Stimulated activated CD8-positive, alpha-beta memory T cell treated with anti-CD3 and anti-CD28 coated beads, Interleukin-12 subunit alpha, Interleukin-12 subunit beta, amount 100 ng/mL, for 24 hours (primary cell): Measurements from ENCODE around the gene CSPG4.
"Not testable (repeated sequence)": the region's sequence is repeated elsewhere in the genome, so short reads cannot be mapped to it uniquely, and the experiment has no call there.

ENCODE experiments used
- DNase-seq: peaks from one replicate; pipeline ENCODE4 v3.0.0-alpha.2; 2020; ENCODE audit errors: extremely low read depth

CSPG4 gene, protein sequence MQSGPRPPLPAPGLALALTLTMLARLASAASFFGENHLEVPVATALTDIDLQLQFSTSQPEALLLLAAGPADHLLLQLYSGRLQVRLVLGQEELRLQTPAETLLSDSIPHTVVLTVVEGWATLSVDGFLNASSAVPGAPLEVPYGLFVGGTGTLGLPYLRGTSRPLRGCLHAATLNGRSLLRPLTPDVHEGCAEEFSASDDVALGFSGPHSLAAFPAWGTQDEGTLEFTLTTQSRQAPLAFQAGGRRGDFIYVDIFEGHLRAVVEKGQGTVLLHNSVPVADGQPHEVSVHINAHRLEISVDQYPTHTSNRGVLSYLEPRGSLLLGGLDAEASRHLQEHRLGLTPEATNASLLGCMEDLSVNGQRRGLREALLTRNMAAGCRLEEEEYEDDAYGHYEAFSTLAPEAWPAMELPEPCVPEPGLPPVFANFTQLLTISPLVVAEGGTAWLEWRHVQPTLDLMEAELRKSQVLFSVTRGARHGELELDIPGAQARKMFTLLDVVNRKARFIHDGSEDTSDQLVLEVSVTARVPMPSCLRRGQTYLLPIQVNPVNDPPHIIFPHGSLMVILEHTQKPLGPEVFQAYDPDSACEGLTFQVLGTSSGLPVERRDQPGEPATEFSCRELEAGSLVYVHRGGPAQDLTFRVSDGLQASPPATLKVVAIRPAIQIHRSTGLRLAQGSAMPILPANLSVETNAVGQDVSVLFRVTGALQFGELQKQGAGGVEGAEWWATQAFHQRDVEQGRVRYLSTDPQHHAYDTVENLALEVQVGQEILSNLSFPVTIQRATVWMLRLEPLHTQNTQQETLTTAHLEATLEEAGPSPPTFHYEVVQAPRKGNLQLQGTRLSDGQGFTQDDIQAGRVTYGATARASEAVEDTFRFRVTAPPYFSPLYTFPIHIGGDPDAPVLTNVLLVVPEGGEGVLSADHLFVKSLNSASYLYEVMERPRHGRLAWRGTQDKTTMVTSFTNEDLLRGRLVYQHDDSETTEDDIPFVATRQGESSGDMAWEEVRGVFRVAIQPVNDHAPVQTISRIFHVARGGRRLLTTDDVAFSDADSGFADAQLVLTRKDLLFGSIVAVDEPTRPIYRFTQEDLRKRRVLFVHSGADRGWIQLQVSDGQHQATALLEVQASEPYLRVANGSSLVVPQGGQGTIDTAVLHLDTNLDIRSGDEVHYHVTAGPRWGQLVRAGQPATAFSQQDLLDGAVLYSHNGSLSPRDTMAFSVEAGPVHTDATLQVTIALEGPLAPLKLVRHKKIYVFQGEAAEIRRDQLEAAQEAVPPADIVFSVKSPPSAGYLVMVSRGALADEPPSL (N-terminal part only)

GRCh38 chr15:75712668-75713337, at the start of gene CSPG4:
Gene CSPG4 (minus strand): TSS chr15:75712848. CDS start chr15:75712755, 93 bp downstream.
- no peak for DNase-seq

DNA sequence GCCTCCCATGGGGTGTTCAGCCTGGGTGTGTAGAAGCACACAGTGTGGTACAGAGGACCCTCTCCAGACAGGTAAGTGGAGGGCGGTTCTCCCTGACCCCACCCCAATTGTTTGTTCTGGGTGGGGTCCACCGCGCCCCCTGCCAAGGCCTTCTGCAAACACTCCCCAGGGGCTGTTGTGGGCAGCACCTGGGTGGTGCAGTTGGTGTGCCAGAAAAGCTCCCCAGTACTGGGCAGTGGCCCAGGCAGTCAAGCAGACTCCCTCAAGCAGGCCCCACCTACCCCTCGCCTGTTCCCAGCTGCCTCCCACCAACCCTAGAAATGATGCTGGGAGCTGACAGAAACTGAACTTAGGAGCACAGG, 49.7 kb upstream of the CSPG4 start:
- not testable (repeated sequence) for DNase-seq

- no peak for DNase-seq
Observed at GRCh38 chr15:75761446-75762356, 49.1 kb upstream of the CSPG4 start.

- DNase-seq: no peak
Observed at GRCh38 chr15:75760704-75761435, 48.2 kb upstream of the CSPG4 start.

GRCh38 chr15:75760131-75760520, 47.5 kb upstream of the CSPG4 start:
- DNase-seq: not testable (repeated sequence)

DNA sequence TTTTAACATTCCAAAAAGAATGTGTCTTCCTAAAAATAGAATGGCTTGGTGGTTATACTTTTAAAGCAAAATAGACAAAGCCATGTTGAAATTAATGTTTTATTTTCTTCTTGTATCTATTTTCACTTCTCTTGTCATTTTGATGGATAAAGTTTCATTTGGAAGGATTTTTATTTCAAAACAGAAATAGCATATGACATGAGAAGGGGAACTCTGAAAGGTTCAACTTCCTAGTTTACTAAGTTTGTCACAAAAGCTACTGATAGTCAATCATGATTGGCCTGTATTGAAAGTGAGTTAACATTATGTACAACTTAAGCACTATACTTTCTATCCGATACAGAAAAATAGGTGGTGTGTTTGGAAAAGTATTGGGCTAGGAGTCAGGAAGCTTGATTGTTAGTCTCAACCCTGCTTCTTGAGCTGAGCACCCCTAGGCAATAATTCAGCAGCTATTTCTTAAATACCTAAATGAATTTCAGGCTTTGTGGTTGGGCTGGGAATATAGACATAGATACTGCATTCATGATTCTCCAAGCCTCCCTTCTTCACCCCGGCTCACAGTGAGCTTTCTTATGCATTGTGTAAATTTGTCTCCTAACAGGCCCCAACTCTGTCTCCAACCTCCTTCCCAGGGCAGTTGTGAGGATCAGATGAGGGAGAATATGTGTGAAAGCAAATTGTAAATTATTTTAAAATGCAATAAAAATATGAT, 46.9 kb upstream of the CSPG4 start:
- DNase-seq: no peak

- peak; percentile 38 for DNase-seq
Observed at GRCh38 chr15:75758071-75758872, 45.6 kb upstream of the CSPG4 start.

GRCh38 chr15:75754871-75755270, 42.2 kb upstream of the CSPG4 start:
- not testable (repeated sequence) for DNase-seq

- no peak for DNase-seq
Observed at GRCh38 chr15:75753145-75753544, 40.5 kb upstream of the CSPG4 start.

DNA sequence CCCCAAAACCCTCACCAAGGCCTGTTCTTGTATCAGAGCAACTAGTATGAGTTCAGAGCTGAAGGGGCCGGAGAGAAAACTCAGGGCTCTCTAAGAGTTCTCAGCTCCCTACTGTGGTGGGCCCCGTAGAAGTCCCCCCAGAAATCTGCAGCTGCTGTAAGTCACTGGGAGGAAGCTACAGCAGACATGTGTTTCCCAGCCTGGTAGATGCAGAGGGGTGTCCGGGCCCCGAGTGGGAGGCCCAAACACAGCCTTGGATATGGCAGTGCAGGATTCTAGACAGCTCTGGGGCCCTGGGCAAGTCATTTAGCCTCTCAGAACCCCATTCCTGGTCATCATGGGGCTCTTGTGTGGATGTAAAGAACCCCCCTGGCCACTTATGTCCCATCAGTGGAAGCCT, 39.2 kb upstream of the CSPG4 start:
- DNase-seq: no peak

- no peak for DNase-seq
Observed at GRCh38 chr15:75751116-75751875, 38.6 kb upstream of the CSPG4 start.

GRCh38 chr15:75750261-75751050, 37.8 kb upstream of the CSPG4 start:
- DNase-seq: no peak

DNA sequence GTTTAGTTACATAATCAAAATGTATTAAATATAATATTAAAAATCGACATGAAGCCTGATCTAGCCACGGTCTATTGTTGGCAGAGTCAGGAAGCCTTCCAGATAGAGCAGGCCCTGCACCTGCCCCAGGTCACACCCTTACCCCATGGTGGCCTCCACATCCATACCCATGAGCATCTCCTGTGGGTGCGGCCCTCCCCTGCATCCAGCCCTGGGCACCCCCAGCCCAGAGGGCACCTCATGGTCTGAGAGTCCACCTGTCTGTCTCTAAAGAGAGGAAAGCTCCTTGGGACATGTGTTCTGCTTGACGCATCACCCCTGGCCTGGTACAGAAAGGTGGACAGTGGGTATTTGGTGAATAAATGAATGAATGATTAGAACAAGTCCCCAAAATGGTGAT, 37.2 kb upstream of the CSPG4 start:
- DNase-seq: no peak

GRCh38 chr15:75748882-75749281, 36.2 kb upstream of the CSPG4 start:
- DNase-seq: not testable (repeated sequence)

DNA sequence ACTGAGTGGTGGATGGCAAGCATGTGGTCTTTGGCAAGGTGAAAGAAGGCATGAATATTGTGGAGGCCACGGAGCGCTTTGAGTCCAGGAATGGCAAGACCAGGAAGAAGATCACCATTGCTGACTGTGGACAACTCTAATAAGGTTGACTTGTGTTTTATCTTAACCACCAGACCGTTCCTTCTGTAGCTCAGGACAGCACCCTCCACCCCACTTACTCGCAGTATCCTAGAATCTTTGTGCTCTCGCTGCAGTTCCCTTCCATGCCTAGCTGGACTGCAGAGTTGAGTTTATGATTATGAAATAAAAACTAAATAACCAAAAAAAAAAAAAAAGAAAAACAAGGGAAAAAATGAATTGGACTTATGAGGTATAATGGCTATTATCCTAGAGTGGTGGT, 34.5 kb upstream of the CSPG4 start:
- DNase-seq: not testable (repeated sequence)

GRCh38 chr15:75745305-75745704, 32.7 kb upstream of the CSPG4 start:
- DNase-seq: no peak

- not testable (repeated sequence) for DNase-seq
Observed at GRCh38 chr15:75742346-75742745, 29.7 kb upstream of the CSPG4 start.
